H9 (cell line): ENCODE measurements around the gene SSH3. TPM values are rescaled to one million over a fixed set of nuclear protein-coding genes. Genes with fewer than 3 reads are reported as not detected.

Experiments
- DNase-seq: peaks from one replicate; pipeline ENCODE4 v3.0.0-alpha.2; 2017
- H2AFZ ChIP-seq: one replicate; pipeline ENCODE4 v1.6.1; 2013; ENCODE audit warnings: mild to moderate bottlenecking, low read length, control low read depth, moderate library complexity
- H2AK5ac ChIP-seq: 2 replicates; pipeline ENCODE4 v1.6.1; 2013; ENCODE audit warnings: low read length, control low read depth, mixed read lengths; ENCODE audit not compliant: insufficient read length
- H2BK120ac ChIP-seq: one replicate; pipeline ENCODE4 v1.6.1; 2013; ENCODE audit warnings: low read depth, mild to moderate bottlenecking, low read length, control low read depth, inconsistent platforms; ENCODE audit not compliant: poor library complexity, severe bottlenecking
- H2BK12ac ChIP-seq: 2 replicates; pipeline ENCODE4 v1.6.1; 2013; ENCODE audit warnings: low read length, control low read depth, mixed read lengths, low read depth; ENCODE audit not compliant: insufficient read length
- H2BK15ac ChIP-seq: 2 replicates; pipeline ENCODE4 v1.6.1; 2013; ENCODE audit warnings: low read depth, low read length, control low read depth
- H2BK20ac ChIP-seq: one replicate; pipeline ENCODE4 v1.6.1; 2013; ENCODE audit warnings: low read depth, mild to moderate bottlenecking, low read length, control low read depth, inconsistent platforms; ENCODE audit not compliant: poor library complexity, severe bottlenecking
- H2BK5ac ChIP-seq: 2 replicates; pipeline ENCODE4 v1.6.1; 2013; ENCODE audit warnings: low read length, control low read depth, mixed read lengths; ENCODE audit not compliant: insufficient read length
- H3K14ac ChIP-seq: 2 replicates; pipeline ENCODE4 v1.6.1; 2013; ENCODE audit warnings: low read length, control low read depth; ENCODE audit not compliant: insufficient read depth
- H3K18ac ChIP-seq: 2 replicates; pipeline ENCODE4 v1.6.1; 2013; ENCODE audit warnings: low read depth, mild to moderate bottlenecking, mixed read lengths, low read length, control low read depth; ENCODE audit not compliant: insufficient read length
- H3K23ac ChIP-seq: 2 replicates; pipeline ENCODE4 v1.6.1; 2013; ENCODE audit warnings: low read length, control low read depth, mixed read lengths, low read depth; ENCODE audit not compliant: insufficient read length
- H3K23me2 ChIP-seq: 2 replicates; pipeline ENCODE4 v1.6.1; 2013; ENCODE audit warnings: low read depth, mild to moderate bottlenecking, mixed read lengths, low read length, control low read depth; ENCODE audit not compliant: insufficient read length, poor library complexity, severe bottlenecking
- H3K27ac ChIP-seq: 2 replicates; pipeline ENCODE4 v1.5.1; 2013; ENCODE audit warnings: low read length, control low read depth, mixed read lengths, low read depth; ENCODE audit not compliant: insufficient read length
- H3K27me3 ChIP-seq: 2 replicates; pipeline ENCODE4 v1.6.1; 2013; ENCODE audit warnings: low read length, control low read depth, inconsistent platforms; ENCODE audit not compliant: insufficient read depth
- H3K4ac ChIP-seq: 2 replicates; pipeline ENCODE4 v1.6.1; 2013; ENCODE audit warnings: low read depth, mild to moderate bottlenecking, control low read depth, inconsistent platforms, low read length, moderate library complexity
- H3K4me1 ChIP-seq: 2 replicates; pipeline ENCODE4 v1.6.1; 2013; ENCODE audit warnings: low read length, control low read depth, inconsistent platforms; ENCODE audit not compliant: insufficient read depth
- H3K4me2 ChIP-seq: 2 replicates; pipeline ENCODE4 v1.6.1; 2013; ENCODE audit warnings: low read length, control low read depth, mixed read lengths; ENCODE audit not compliant: insufficient read length, insufficient read depth
- H3K56ac ChIP-seq: 2 replicates; pipeline ENCODE4 v1.6.1; 2013; ENCODE audit warnings: low read depth, mild to moderate bottlenecking, mixed read lengths, low read length, control low read depth; ENCODE audit not compliant: insufficient read length
- H3K79me1 ChIP-seq: 2 replicates; pipeline ENCODE4 v1.6.1; 2013; ENCODE audit warnings: low read depth, mild to moderate bottlenecking, moderate library complexity, low read length, control low read depth, inconsistent platforms; ENCODE audit not compliant: insufficient read depth, poor library complexity, severe bottlenecking
- H3K79me2 ChIP-seq: 2 replicates; pipeline ENCODE4 v1.6.1; 2013; ENCODE audit warnings: low read length, control low read depth, inconsistent platforms; ENCODE audit not compliant: insufficient read depth
- H3K9ac ChIP-seq: 2 replicates; pipeline ENCODE4 v1.6.1; 2013; ENCODE audit warnings: low read length, control low read depth, mixed read lengths; ENCODE audit not compliant: insufficient read length; ENCODE audit errors: extremely low read depth
- H3K9me3 ChIP-seq: one replicate; pipeline ENCODE4 v1.6.1; 2013; ENCODE audit warnings: low read depth, low read length, inconsistent platforms; ENCODE audit not compliant: control insufficient read depth
- H3T11ph ChIP-seq: one replicate; pipeline ENCODE4 v1.6.1; 2013; ENCODE audit warnings: mild to moderate bottlenecking, low read length, control low read depth, inconsistent platforms
- H4K20me1 ChIP-seq: one replicate; pipeline ENCODE4 v1.6.1; 2013; ENCODE audit not compliant: control insufficient read depth, insufficient read length, insufficient read depth
- H4K5ac ChIP-seq: 2 replicates; pipeline ENCODE4 v1.6.1; 2013; ENCODE audit warnings: low read depth, mild to moderate bottlenecking, mixed read lengths, low read length, control low read depth; ENCODE audit not compliant: insufficient read length
- H4K8ac ChIP-seq: replicated peaks from 2 replicates; pipeline ENCODE4 v1.6.1; 2013; ENCODE audit warnings: low read length, control low read depth, mixed read lengths, low read depth; ENCODE audit not compliant: insufficient read length
- H4K91ac ChIP-seq: 2 replicates; pipeline ENCODE4 v1.6.1; 2013; ENCODE audit warnings: low read depth, mild to moderate bottlenecking, moderate library complexity, mixed read lengths, low read length, control low read depth; ENCODE audit not compliant: insufficient read length
- H3K27ac Mint-ChIP-seq, 3 experiments: 2 replicates in 2 of 3; 3 replicates in 1 of 3; pipeline ENCODE4 v1.8.0; 2020 to 2021; ENCODE audit warnings: mixed read lengths in 3 of 3, mild to moderate bottlenecking in 1 of 3, moderate library complexity in 1 of 3
- H3K27me3 Mint-ChIP-seq: 2 replicates; pipeline ENCODE4 v1.8.0; 2021; ENCODE audit warnings: low read depth, mild to moderate bottlenecking, moderate library complexity, mixed read lengths
- H3K36me3 Mint-ChIP-seq, 3 experiments: 2 replicates in 2 of 3; 3 replicates in 1 of 3; pipeline ENCODE4 v1.8.0; 2020 to 2021; ENCODE audit warnings: low read depth in 3 of 3, mixed read lengths in 3 of 3; ENCODE audit not compliant: insufficient read depth in 1 of 3
- H3K4me1 Mint-ChIP-seq, 2 experiments: 2 replicates each; pipeline ENCODE4 v1.8.0; 2020; ENCODE audit warnings: mixed read lengths in 2 of 2
- H3K4me3 Mint-ChIP-seq, 2 experiments: 2 replicates in 1 of 2; 3 replicates in 1 of 2; pipeline ENCODE4 v1.8.0; 2020 to 2021; ENCODE audit warnings: mild to moderate bottlenecking in 2 of 2, mixed read lengths in 2 of 2, moderate library complexity in 1 of 2
- H3K9me3 Mint-ChIP-seq, 2 experiments: 2 replicates in 1 of 2; 3 replicates in 1 of 2; pipeline ENCODE4 v1.8.0; 2020; ENCODE audit warnings: mild to moderate bottlenecking in 2 of 2, mixed read lengths in 2 of 2, moderate library complexity in 1 of 2
- CTCF ChIP-seq: fragments of 200-600 bp; sonication (generic); conservative IDR thresholded peaks from 3 replicates; pipeline ENCODE4 v1.8.0; 2021; ENCODE audit warnings: antibody characterized with exemption, mild to moderate bottlenecking
- WGBS: extraction: QIAGEN DNeasy Blood & Tissue Kit; methylation state at CpG from one replicate; pipeline ENCODE4 v1.1.7; 2013; ENCODE audit warnings: missing lambda C conversion rate, low lambda C conversion rate, mixed read lengths; ENCODE audit not compliant: insufficient read length; ENCODE audit errors: extremely low coverage; 5-methylcytosine and 5-hydroxymethylcytosine counted together
- total RNA-seq: library from RNA; stranded (reverse); gene quantifications from 2 replicates; pipeline ENCODE4 v1.2.1, GENCODE V29; 2021

Gene SSH3
- total RNA-seq, 1 experiment from 2014 or later = 42.2 TPM

- H2BK5ac ChIP-seq = no peak overlapping the region
- no peaks in the 10 kb centered on the region for H3K4me1 ChIP-seq
- Mint-ChIP-seq H3K36me3 (peaks cover 0 to 15% (median 8%) of the 10 kb centered on the region in 3 experiments; a peak in 5 of 7 replicates), H3K27ac (no peak overlapping the region), H3K4me1 (no peaks in the 10 kb centered on the region; a peak in 1 of 4 replicates), H3K9me3 (no peaks in the 10 kb centered on the region; a peak in 1 of 5 replicates), H3K4me3 (no peak overlapping the region), H3K27me3 (peaks cover 14% of the 10 kb centered on the region)
- H3K79me2 ChIP-seq = no peaks in the 10 kb centered on the region
- no peak for TF ChIP-seq CTCF
- no peak overlapping the region for H4K8ac ChIP-seq
- no peak overlapping the region for H3K27ac ChIP-seq
- no peak overlapping the region for H2BK20ac ChIP-seq
- WGBS = no CpG with 5 or more reads among the region's 22 CpGs
- DNase-seq = no peak
- H3K4me2 ChIP-seq = no peak overlapping the region
- no peak overlapping the region for H2BK120ac ChIP-seq
- H3K27me3 ChIP-seq = no peaks in the 10 kb centered on the region
- no peak overlapping the region for H3K18ac ChIP-seq
- H3K23ac ChIP-seq = no peak overlapping the region
- no peak overlapping the region for H2AFZ ChIP-seq
- no peaks in the 10 kb centered on the region for H3K79me1 ChIP-seq
- H3K23me2 ChIP-seq = peaks cover 6% of the 10 kb centered on the region
- no peak overlapping the region for H2BK15ac ChIP-seq
- no peak overlapping the region for H3K9ac ChIP-seq
- H3K56ac ChIP-seq = no peak overlapping the region
- H3K14ac ChIP-seq = no peak overlapping the region; the same call in 1 of the 2 replicates
- H3K4ac ChIP-seq = no peak overlapping the region
- no peaks in the 10 kb centered on the region for H3K9me3 ChIP-seq
- no peak overlapping the region for H3T11ph ChIP-seq
- H4K5ac ChIP-seq = no peak overlapping the region
- H4K20me1 ChIP-seq = no peaks in the 10 kb centered on the region
- H2BK12ac ChIP-seq = no peak overlapping the region
- H4K91ac ChIP-seq = no peak overlapping the region
- H2AK5ac ChIP-seq = no peak overlapping the region
Measured at GRCh38 chr11:67312187-67313021, 9.1 kb downstream of the SSH3 start.
